A549 treated with AZD2906 at 1 μM for 4 hours (cell line): ENCODE results near the gene SPIB. TPM values are rescaled to one million over a fixed set of nuclear protein-coding genes. Genes with fewer than 3 reads are reported as not detected.

Experiments
- total RNA-seq: library from RNA; stranded (reverse); fragments of 200-300 nt; extraction: Qiagen RNA extraction; gene quantifications from 5 replicates; pipeline ENCODE4 v1.2.3, GENCODE V29; 2022

SPIB gene
- total RNA-seq, result 0.06 to 0.27 TPM (median 0.24 TPM) in 5 replicates

DNA sequence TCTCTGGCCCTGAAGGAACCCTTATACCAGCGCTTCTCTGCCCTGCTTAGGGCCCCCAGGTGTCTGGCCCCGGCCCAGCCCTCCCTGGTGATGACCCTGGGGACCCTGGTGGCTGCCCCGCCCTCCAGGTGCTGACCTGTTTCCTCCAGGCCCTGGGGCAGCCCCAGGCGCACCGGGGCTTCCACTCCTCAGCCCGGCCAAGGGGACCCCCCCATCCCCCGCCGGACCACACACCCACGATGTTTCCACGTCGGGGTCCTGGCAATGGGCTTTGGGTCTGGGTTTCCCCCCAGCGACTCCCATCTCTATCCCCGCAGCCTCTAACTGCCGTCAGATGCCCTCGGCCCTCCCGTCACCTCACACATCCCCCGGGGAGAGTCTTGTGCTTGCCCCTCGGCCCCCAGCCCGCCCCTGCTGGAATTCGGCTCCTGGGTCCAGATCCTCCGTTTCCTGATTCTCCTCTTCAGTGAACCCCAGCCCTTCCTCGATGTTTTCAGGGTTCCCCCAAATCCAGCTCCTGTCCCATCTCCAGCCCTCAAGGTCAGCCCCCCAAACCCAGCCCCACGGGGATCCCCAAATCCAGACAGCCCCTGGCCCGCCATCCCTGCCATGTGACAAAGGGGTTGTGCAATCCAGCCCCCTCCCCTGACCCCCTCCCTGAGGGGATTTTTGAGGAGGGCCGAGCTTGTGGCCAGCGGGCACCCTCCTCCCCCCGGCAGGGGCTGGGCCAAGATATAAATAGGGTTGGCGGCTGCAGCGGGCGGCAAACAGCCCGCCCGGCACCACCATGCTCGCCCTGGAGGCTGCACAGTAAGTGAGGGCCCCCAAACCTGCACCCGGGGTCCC, at the start of gene SPIB:
Gene SPIB (plus strand): TSS at position 763 of the 846 bp plus-strand sequence. CDS start 25 bp downstream, at position 788.

DNA sequence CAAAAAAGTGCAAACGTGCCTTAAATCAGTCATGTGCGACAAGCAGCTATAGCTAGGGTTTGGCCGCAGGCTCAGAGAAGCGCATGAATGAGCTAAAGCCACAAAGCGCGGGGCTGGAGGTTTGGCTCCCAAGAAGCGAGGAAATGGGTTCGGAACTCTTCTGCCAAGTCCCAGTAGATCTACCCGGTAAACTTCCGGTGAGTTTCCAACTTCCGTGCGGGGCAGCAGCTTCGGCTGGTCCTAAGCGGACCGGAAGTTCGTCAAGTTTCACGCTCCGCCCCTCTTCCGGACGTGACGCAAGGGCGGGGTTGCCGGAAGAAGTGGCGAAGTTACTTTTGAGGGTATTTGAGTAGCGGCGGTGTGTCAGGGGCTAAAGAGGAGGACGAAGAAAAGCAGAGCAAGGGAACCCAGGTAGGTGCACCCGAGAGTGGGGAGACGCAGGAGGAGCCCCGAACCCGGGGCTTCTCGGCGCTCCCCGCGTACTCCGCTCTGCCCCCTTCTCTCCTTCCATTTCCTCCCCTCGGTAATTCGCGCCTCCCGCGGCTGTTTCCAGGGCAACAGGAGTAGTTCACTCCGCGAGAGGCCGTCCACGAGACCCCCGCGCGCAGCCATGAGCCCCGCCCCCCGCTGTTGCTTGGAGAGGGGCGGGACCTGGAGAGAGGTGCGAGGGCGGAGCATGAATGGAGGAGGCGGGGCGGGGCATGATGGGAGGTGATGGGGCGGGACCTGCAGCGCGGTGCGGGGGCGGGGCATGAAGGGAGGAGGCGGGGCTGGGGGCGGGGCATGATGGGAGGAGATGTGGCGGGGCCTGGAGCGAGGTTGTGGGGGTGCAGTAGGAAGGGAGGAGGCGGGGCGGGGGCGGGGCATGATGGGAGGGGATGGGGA, 42.3 kb upstream of the SPIB start, which contains the start of gene NR1H2:
Gene NR1H2 (plus strand): TSS at position 292 of the 885 bp plus-strand sequence. CDS start 1,149 bp downstream, outside the sequence.

DNA sequence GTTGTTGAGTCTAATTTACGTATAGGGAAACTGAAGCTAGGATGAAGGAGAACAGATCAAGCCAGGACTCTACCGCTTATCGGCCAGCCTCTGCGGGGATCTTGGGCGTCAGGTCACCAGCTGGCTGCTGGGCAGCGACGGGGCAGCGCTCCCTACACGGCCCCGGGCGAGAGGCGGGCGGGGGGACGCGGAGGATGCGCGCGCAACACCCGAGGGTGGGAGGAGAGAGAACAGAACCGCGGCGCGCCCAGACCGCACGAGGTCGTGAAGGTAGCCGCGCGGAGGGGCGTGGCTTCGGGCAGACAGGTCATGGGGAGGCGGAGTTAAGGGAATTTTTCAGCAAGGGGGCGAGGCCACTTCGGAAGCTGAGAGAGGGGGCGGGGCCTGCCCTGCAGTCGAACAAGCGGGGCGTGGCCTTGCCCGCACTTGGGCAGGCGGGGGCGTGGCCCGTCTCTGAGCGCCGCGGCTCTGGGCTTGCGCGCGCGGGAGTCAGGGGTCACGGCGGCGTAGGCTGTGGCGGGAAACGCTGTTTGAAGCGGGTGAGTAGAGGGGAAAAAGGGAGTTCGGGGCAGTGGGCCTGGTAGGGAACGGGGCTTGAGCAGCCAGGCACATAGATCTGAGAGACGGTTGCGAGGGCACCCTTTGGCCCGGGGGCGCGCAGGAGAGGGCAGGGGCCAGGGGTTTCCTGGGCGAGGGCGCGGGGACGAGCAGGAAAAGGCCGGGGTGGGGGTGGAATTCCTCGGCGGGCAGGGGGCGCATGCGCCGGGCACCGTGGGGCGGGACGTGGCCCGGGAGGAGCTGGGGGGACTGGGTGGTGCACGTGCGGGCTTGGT, 34.7 kb upstream of the SPIB start, which contains the start of gene POLD1:
Gene POLD1 (plus strand): TSS at position 496 of the 833 bp plus-strand sequence. CDS start 14,505 bp downstream, outside the sequence.

DNA sequence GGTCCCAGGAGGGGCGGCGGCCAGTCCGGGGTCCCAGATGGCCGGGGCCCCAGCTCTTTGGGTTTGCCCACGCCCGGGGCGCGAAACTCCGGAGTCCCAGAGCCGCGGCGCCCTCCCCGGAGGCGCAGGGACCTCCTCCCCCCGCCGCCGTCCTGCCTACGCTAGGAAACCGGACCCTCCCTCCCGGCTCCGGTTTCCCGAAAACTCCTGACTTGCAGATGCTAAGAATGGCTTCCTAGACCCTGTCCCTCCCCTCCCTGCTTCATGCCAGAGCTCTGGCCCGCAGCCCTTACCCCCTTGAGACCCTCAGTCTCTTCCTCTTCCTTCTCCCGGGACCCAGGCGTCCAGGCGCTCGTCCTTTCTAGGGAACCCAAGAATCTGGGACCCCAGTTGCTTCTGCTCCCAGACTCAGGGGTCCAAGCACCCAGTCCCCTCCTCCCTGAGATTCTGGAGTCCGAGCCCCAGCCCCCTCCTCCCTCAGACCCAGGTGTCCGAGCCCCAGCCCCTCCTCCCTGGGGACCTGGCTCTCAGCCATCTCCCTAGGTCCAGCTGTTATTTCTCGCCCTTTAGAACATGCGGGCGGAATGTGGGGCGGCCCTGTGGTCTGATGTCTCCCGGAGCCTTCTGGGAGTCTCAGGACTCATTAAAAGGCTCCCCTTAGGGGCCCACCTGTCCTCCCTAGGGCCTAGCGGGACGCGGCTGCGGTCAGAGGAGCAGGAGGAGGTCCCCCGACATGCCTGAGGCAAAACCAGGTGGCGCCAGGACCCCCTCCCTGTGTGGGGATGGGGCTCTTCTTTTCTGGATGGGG, 13.7 kb downstream of the SPIB start, which contains the start of gene MYBPC2:
Gene MYBPC2 (plus strand): TSS at position 672 of the 808 bp plus-strand sequence. CDS start 62 bp downstream, at position 734.

DNA sequence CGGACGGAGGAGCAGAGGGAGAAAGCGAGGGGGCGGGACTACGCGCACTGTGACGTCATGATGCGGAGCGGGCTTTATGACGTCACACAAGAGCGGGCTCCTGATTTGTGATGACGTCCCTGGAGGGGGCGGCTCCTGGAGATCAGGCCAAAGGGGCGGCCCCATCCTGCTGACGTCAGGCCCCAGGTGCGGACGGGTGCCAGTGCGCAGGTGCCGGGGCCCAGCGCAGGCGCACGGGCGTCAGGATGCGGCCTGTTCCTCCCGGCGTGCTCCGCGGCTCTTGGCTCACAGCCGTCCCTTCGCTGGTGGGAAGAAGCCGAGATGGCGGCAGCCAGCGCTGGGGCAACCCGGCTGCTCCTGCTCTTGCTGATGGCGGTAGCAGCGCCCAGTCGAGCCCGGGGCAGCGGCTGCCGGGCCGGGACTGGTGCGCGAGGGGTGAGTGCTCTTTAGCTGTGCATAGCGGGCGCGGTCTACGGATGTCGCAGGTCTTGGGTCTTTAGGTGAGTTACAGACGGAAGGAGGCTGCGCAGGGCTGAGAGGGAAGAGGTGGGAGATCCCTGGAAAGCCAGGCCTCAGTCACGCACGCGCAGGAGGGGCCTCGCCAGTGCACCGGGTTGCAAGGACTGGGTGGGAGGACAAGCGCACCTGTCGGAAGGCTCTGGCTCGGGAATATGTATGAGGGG, 57.6 kb downstream of the SPIB start, which contains the start of the genes EMC10 and GARIN5A:
Gene EMC10 (plus strand): TSS at position 284 of the 683 bp plus-strand sequence. CDS start 38 bp downstream, at position 322.
Gene GARIN5A (minus strand): TSS at position 625 of the 683 bp plus-strand sequence. CDS start 460 bp downstream, at position 165.

Other genes with a start within 250 kb of the SPIB start
- gene MYH14, start 215.3 kb upstream of the SPIB start, total RNA-seq, result 5.3 to 6.4 TPM (median 5.8 TPM) in 5 replicates
- 0.96 to 1.5 TPM (median 1.5 TPM) in 5 replicates for gene KCNC3, start 89.6 kb upstream of the SPIB start, total RNA-seq
- gene NAPSA, start 53.3 kb upstream of the SPIB start, total RNA-seq, result 0.51 to 1.0 TPM (median 0.87 TPM) in 5 replicates
- gene NR1H2, start 42.5 kb upstream of the SPIB start, total RNA-seq, result 63.9 to 82.3 TPM (median 79.4 TPM) in 5 replicates
- 48.0 to 80.8 TPM (median 75.0 TPM) in 5 replicates for gene POLD1, start 34.6 kb upstream of the SPIB start, total RNA-seq
- not detected in 5 replicates for gene MYBPC2, start 14.0 kb downstream of the SPIB start, total RNA-seq
- 113 to 166 TPM (median 158 TPM) in 5 replicates for gene EMC10, start 57.6 kb downstream of the SPIB start, total RNA-seq
- gene GARIN5A, start 57.9 kb downstream of the SPIB start, total RNA-seq, result 1.4 to 2.3 TPM (median 2.0 TPM) in 5 replicates
- gene JOSD2, start 92.3 kb downstream of the SPIB start, total RNA-seq, result 53.8 to 91.0 TPM (median 86.2 TPM) in 5 replicates
- gene ASPDH, start 95.0 kb downstream of the SPIB start, total RNA-seq, result not detected in 5 replicates
- 0.41 to 0.55 TPM (median 0.44 TPM) in 5 replicates for gene LRRC4B, start 149.5 kb downstream of the SPIB start, total RNA-seq
- 0.39 to 0.63 TPM (median 0.46 TPM) in 5 replicates for gene SYT3, start 220.9 kb downstream of the SPIB start, total RNA-seq
- 3.5 to 13.4 TPM (median 10.5 TPM) in 5 replicates for gene C19orf81, start 230.5 kb downstream of the SPIB start, total RNA-seq